Measurements from ENCODE around the gene ARHGAP6.
"Not testable (repeated sequence)": the region's sequence is repeated elsewhere in the genome, so short reads cannot be mapped to it uniquely, and the experiment has no call there.

ARHGAP6 gene

GRCh38 chrX:11382930-11383329 is 282.8 kb downstream of the ARHGAP6 start:
- no peak for DNase-seq

- peak; percentile 61 for DNase-seq
These were observed 284.3 kb downstream of the ARHGAP6 start for GRCh38 chrX:11381464-11381863.

GRCh38 chrX:11380187-11380844 is 285.4 kb downstream of the ARHGAP6 start:
- DNase-seq: no peak

GRCh38 chrX:11376163-11376562 is 289.6 kb downstream of the ARHGAP6 start:
- no peak for DNase-seq

GRCh38 chrX:11375614-11376119 is 290.1 kb downstream of the ARHGAP6 start:
- no peak for DNase-seq

- DNase-seq: no peak
These were observed 291.1 kb downstream of the ARHGAP6 start for GRCh38 chrX:11374570-11374969.

GRCh38 chrX:11371106-11371505 is 294.6 kb downstream of the ARHGAP6 start:
- no peak for DNase-seq

- no peak for DNase-seq
These were observed 297.9 kb downstream of the ARHGAP6 start for GRCh38 chrX:11367609-11368430.

GRCh38 chrX:11366998-11367595 is 298.6 kb downstream of the ARHGAP6 start:
- DNase-seq: no peak

- DNase-seq: no peak
These were observed 300.3 kb downstream of the ARHGAP6 start for GRCh38 chrX:11365426-11365825.

GRCh38 chrX:11364835-11365234 is 300.9 kb downstream of the ARHGAP6 start:
- no peak for DNase-seq

- DNase-seq: not testable (repeated sequence)
These were observed 301.9 kb downstream of the ARHGAP6 start for GRCh38 chrX:11363825-11364224.

GRCh38 chrX:11363069-11363594 is 302.6 kb downstream of the ARHGAP6 start:
- no peak for DNase-seq

GRCh38 chrX:11361666-11362065 is 304.1 kb downstream of the ARHGAP6 start:
- not testable (repeated sequence) for DNase-seq

GRCh38 chrX:11355944-11356343 is 309.8 kb downstream of the ARHGAP6 start:
- DNase-seq: not testable (repeated sequence)

GRCh38 chrX:11355259-11355909 is 310.3 kb downstream of the ARHGAP6 start:
- no peak for DNase-seq

- DNase-seq: peak; percentile 35
These were observed 313.4 kb downstream of the ARHGAP6 start for GRCh38 chrX:11352296-11352741.

- DNase-seq: peak; percentile 76
These were observed 314.1 kb downstream of the ARHGAP6 start for GRCh38 chrX:11351375-11352295.

- no peak for DNase-seq
These were observed 315.9 kb downstream of the ARHGAP6 start for GRCh38 chrX:11349661-11350337.

- DNase-seq: no peak
These were observed 316.7 kb downstream of the ARHGAP6 start for GRCh38 chrX:11349020-11349419.

- DNase-seq: no peak
These were observed 318.4 kb downstream of the ARHGAP6 start for GRCh38 chrX:11347300-11347699.

Measured in fibroblast of skin of right biceps (primary cell).